GM23248 (cell line): ENCODE results near the gene CRY1. TPM values are rescaled to one million over a fixed set of nuclear protein-coding genes. Genes with fewer than 3 reads are reported as not detected.

Source experiments
- DNase-seq: peaks from one replicate; pipeline ENCODE4 v3.0.0-alpha.2; 2015
- H2AFZ ChIP-seq: fragments of 200-600 bp; sonication (generic); 2 replicates; pipeline ENCODE4 v1.6.1; 2016; ENCODE audit warnings: antibody characterized with exemption
- H3F3A ChIP-seq: fragments of 200-600 bp; sonication (generic); 2 replicates; pipeline ENCODE4 v1.6.1; 2016; ENCODE audit warnings: mild to moderate bottlenecking, antibody characterized with exemption, mixed run types; ENCODE audit not compliant: insufficient read depth
- H3K27ac ChIP-seq: fragments of 200-600 bp; sonication (generic); 2 replicates; pipeline ENCODE4 v1.5.1; 2016; ENCODE audit warnings: mild to moderate bottlenecking
- H3K27me3 ChIP-seq: fragments of 200-600 bp; sonication (generic); replicated peaks from 2 replicates; pipeline ENCODE4 v1.6.1; 2016; ENCODE audit warnings: mild to moderate bottlenecking; ENCODE audit not compliant: insufficient read depth
- H3K36me3 ChIP-seq: fragments of 200-600 bp; sonication (generic); 2 replicates; pipeline ENCODE4 v1.6.1; 2016; ENCODE audit warnings: low read depth, mild to moderate bottlenecking
- H3K4me1 ChIP-seq: fragments of 200-600 bp; sonication (generic); 2 replicates; pipeline ENCODE4 v1.6.1; 2016; ENCODE audit warnings: mild to moderate bottlenecking; ENCODE audit not compliant: insufficient read depth
- H3K4me2 ChIP-seq: fragments of 200-600 bp; sonication (generic); one replicate; pipeline ENCODE4 v1.6.1; 2016; ENCODE audit warnings: mild to moderate bottlenecking; ENCODE audit not compliant: unreplicated experiment
- H3K4me3 ChIP-seq: fragments of 200-600 bp; sonication (generic); 2 replicates; pipeline ENCODE4 v1.5.1; 2016; ENCODE audit warnings: mild to moderate bottlenecking
- H3K79me2 ChIP-seq: fragments of 200-600 bp; sonication (generic); 2 replicates; pipeline ENCODE4 v1.6.1; 2016; ENCODE audit warnings: mild to moderate bottlenecking; ENCODE audit not compliant: insufficient read depth
- H3K9ac ChIP-seq: fragments of 200-600 bp; sonication (generic); 2 replicates; pipeline ENCODE4 v1.6.1; 2016; ENCODE audit warnings: mild to moderate bottlenecking
- H3K9me2 ChIP-seq: fragments of 200-600 bp; sonication (generic); 2 replicates; pipeline ENCODE4 v1.6.1; 2016; ENCODE audit warnings: mixed run types, mild to moderate bottlenecking, moderate library complexity; ENCODE audit not compliant: insufficient read depth
- H3K9me3 ChIP-seq: fragments of 200-600 bp; sonication (generic); one replicate; pipeline ENCODE4 v1.6.1; 2017; ENCODE audit warnings: low read depth
- H4K20me1 ChIP-seq: fragments of 200-600 bp; sonication (generic); 2 replicates; pipeline ENCODE4 v1.6.0; 2016; ENCODE audit not compliant: insufficient read depth
- EZH2 ChIP-seq: fragments of 200-600 bp; sonication (generic); IDR thresholded peaks from 2 replicates; pipeline ENCODE4 v1.6.1; 2018; ENCODE audit warnings: antibody characterized with exemption, mild to moderate bottlenecking; ENCODE audit not compliant: insufficient read depth, poor library complexity, severe bottlenecking
- EZH2phosphoT487 ChIP-seq: fragments of 200-600 bp; sonication (generic); IDR thresholded peaks from 2 replicates; pipeline ENCODE4 v1.6.1; 2018; ENCODE audit warnings: antibody characterized with exemption, moderate library complexity, mild to moderate bottlenecking, low read depth; ENCODE audit not compliant: insufficient read depth
- WGBS, 2 experiments: methylation state at CpG; one replicate each; pipeline ENCODE4 v1.1.6; 2015 to 2017; ENCODE audit warnings: low lambda C conversion rate in 2 of 2, low coverage in 1 of 2; ENCODE audit errors: missing lambda C conversion rate in 2 of 2; 5-methylcytosine and 5-hydroxymethylcytosine counted together
- in situ Hi-C: fragments of 300-500 bp; cut with MboI; formaldehyde crosslinking; loops from 2 replicates; pipeline ENCODE4 v1.15.0; 2020
- polyA plus RNA-seq: library from polyadenylated mRNA; unstranded; fragments of >200 nt; fragmentation: Nextera tagmentation; extraction: Ambion mirVana; gene quantifications from 2 replicates; pipeline ENCODE4 v1.2.1, GENCODE V29; 2016
- total RNA-seq: library from RNA; depleted of rRNA; stranded (reverse); fragments of >200 nt; shearing (Covaris generic); gene quantifications from 2 replicates; pipeline ENCODE4 v1.2.3, GENCODE V29; 2014; rRNA removed

CRY1 gene
- total RNA-seq = 8.1 and 14.8 TPM in 2 replicates
- polyA plus RNA-seq = 13.6 and 14.3 TPM in 2 replicates

DNA sequence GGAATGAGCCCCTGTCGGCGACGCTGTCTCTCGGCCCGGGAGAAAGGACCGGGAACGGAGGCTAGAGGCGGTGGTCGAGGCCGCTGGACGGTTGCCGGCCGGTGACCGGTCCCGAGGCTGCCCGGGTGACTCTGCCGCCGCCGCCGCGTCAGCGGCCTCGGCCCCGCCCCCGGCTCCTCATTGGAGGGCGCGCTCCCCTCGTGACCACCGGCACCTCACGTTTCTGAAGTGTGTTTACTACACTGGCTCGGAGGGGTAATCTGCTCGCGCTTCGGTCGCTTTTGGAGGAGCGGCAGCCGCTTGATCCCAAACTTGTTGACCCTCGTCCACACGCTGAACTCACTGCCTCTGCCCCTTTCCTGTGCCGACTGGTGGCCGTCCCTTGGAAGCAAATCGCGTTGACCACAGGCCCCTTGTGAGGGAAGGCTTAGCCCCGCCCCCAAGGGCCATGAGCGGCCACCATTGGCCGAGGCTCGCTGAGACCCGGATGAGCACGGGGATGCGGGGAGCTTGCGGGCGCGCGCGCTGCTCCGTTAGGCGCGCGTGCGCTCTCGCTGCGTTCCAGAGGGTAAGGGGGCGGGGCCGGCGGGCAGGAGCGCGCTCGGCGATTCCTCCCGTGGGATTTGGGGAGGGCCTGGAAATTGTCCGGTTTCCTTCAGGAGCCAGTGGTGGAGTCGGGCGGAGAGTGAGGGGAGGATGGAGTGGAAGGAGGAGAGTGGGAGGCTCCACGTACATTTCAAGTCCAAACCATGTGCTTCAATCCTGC is at the start of gene CRY1:
Gene CRY1, minus strand, starts transcription at position 133 of the 766 bp plus-strand sequence. CDS start 588 bp downstream, outside the sequence.
- Histone ChIP-seq H3K4me1 (peaks cover 19% of the 10 kb centered on the region), H3K9me2 (no peaks in the 10 kb centered on the region), H4K20me1 (no peaks in the 10 kb centered on the region), H3K4me2 (peak within 1 kb of the TSS; percentile 85), H3K36me3 (no peaks in the 10 kb centered on the region), H3F3A (peaks cover 22% of the 10 kb centered on the region), H3K9me3 (no peaks in the 10 kb centered on the region), H3K27ac (peak within 1 kb of the TSS; percentile 91), H3K79me2 (peaks cover 24% of the 10 kb centered on the region), H3K9ac (peak within 1 kb of the TSS; percentile 92), H3K4me3 (peak within 1 kb of the TSS; percentile 85), H3K27me3 (no peaks in the 10 kb centered on the region), H2AFZ (peak within 1 kb of the TSS; percentile 94)
- peak; percentile 99 for DNase-seq
- TF ChIP-seq EZH2 = no peak
- TF ChIP-seq EZH2phosphoT487 = no peak
- in situ Hi-C loops = no loop called here
- 1% methylated on average over 67 to 72 of the region's 74 CpGs for WGBS, 2 experiments

DNA sequence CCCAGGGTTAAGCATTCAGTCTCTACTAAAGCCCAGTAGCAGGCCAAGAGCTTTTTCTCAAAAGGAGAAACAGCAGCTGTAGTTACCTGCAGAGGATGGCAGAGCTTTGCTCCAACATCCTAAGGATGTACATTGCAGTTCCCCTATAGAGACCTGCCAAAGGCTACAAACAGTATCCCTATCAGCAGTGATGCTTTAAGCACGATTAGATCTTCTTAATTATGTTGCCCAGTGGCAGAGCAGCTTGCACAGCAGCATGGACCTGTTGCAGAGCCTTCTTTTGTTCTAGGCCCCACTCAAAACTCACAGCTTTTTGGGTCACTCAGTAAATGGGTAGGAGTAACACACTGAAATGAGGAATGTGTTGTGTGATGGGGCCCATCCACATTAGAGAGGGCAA is 46.4 kb upstream of the CRY1 start:
- TF ChIP-seq EZH2 (no peak), EZH2phosphoT487 (no peak)
- no peak overlapping the region for H3K4me3 ChIP-seq
- no peaks in the 10 kb centered on the region for H3K9me2 ChIP-seq

GRCh38 chr12:107138990-107139389 is 45.6 kb upstream of the CRY1 start:
- no peaks in the 10 kb centered on the region for H3K9me3 ChIP-seq
- no peaks in the 10 kb centered on the region for H3K9me2 ChIP-seq
- 0 out of 2 replicates have a peak, but pooled peaks cover 5% of the 10 kb centered on the region for H3K27me3 ChIP-seq
- no peak overlapping the region for H2AFZ ChIP-seq
- H3K27ac ChIP-seq = no peak overlapping the region
- H3K79me2 ChIP-seq = no peaks in the 10 kb centered on the region
- no peaks in the 10 kb centered on the region for H3K36me3 ChIP-seq
- H3K4me2 ChIP-seq = no peak overlapping the region
- in situ Hi-C loops = loop anchor here (5.0 to 10.0 kb wide), 2 partner anchors 266 to 463 kb away; no protein-coding TSS in a partner anchor
- no peak for DNase-seq
- no peaks in the 10 kb centered on the region for H3K4me1 ChIP-seq
- TF ChIP-seq EZH2 = no peak
- no peak for TF ChIP-seq EZH2phosphoT487
- H3F3A ChIP-seq = no peaks in the 10 kb centered on the region
- 47 to 54% methylated on average over 3 of the region's 3 CpGs for WGBS, 2 experiments
- H3K4me3 ChIP-seq = no peak overlapping the region
- H3K9ac ChIP-seq = no peak overlapping the region
- no peaks in the 10 kb centered on the region for H4K20me1 ChIP-seq

More for the DNA sequence above, 46.4 kb upstream of the CRY1 start:
- Histone ChIP-seq H3F3A (no peaks in the 10 kb centered on the region), H3K36me3 (no peaks in the 10 kb centered on the region), H3K9me3 (no peaks in the 10 kb centered on the region), H3K9ac (no peak overlapping the region), H4K20me1 (no peaks in the 10 kb centered on the region), H3K27ac (no peak overlapping the region), H3K4me1 (no peaks in the 10 kb centered on the region), H3K27me3 (0 out of 2 replicates have a peak, but pooled peaks cover 5% of the 10 kb centered on the region), H3K4me2 (no peak overlapping the region), H2AFZ (no peak overlapping the region), H3K79me2 (no peaks in the 10 kb centered on the region)
- in situ Hi-C loops = loop anchor here (5.0 to 10.0 kb wide), 2 partner anchors 265 to 463 kb away; no protein-coding TSS in a partner anchor
- WGBS, 2 experiments = 57 to 64% methylated on average over 1 of the region's 1 CpG
- DNase-seq = no peak

GRCh38 chr12:107135177-107135576 is 41.8 kb upstream of the CRY1 start:
- Histone ChIP-seq H3K9ac (no peak overlapping the region), H3K27ac (no peak overlapping the region), H3K27me3 (no peaks in the 10 kb centered on the region), H3K4me2 (no peak overlapping the region), H3K9me2 (no peaks in the 10 kb centered on the region), H3F3A (no peaks in the 10 kb centered on the region), H3K4me3 (no peak overlapping the region), H4K20me1 (no peaks in the 10 kb centered on the region), H3K9me3 (no peaks in the 10 kb centered on the region), H3K4me1 (no peaks in the 10 kb centered on the region), H3K79me2 (no peaks in the 10 kb centered on the region), H3K36me3 (no peaks in the 10 kb centered on the region), H2AFZ (no peak overlapping the region)
- WGBS, 2 experiments = 79 to 91% methylated on average over 2 of the region's 2 CpGs
- TF ChIP-seq EZH2phosphoT487 = no peak
- DNase-seq = no peak
- in situ Hi-C loops = loop anchor here (5.0 to 10.0 kb wide), 2 partner anchors 270 to 467 kb away; no protein-coding TSS in a partner anchor
